ENCODE results near the gene RNF213. TPM values are rescaled to one million over a fixed set of nuclear protein-coding genes. Genes with fewer than 3 reads are reported as not detected.

RNF213 gene
- polyA plus RNA-seq (2012; ENCODE audit: insufficient read length, low read depth): 86.0 TPM

GRCh38 chr17:80260791-80261158 lies at the start of gene RNF213:
RNF213 (plus strand) TSS chr17:80260852; CDS start chr17:80263682, 2,830 bp downstream.
- TF ChIP-seq FOXP2 (optimal IDR thresholded peaks at IDR 0.05; ENCODE audit: borderline replicate concordance, extremely low read depth, extremely low read length, insufficient read depth) (no peak), SIN3A (IDR thresholded peaks at IDR 0.05; ENCODE audit: borderline replicate concordance, insufficient read depth, low read length) (no peak), POLR2AphosphoS5 (IDR thresholded peaks at IDR 0.05; ENCODE audit: low read depth, low read length) (no peak), TAF1 (IDR thresholded peaks at IDR 0.05; ENCODE audit: borderline replicate concordance, insufficient read depth, low read length) (no peak), REST (IDR thresholded peaks at IDR 0.05; ENCODE audit: insufficient read depth in 1 of 2, low read depth in 2 of 2, low read length in 2 of 2) (no peak)

- no peak for TF ChIP-seq POLR2AphosphoS5 (IDR thresholded peaks at IDR 0.05; ENCODE audit: low read depth, low read length)
Observed at GRCh38 chr17:80212109-80212508, 48.5 kb upstream of the RNF213 start.

GRCh38 chr17:80212511-80212910 lies 48.1 kb upstream of the RNF213 start:
- no peak for TF ChIP-seq FOXP2 (optimal IDR thresholded peaks at IDR 0.05; ENCODE audit: borderline replicate concordance, extremely low read depth, extremely low read length, insufficient read depth)
- no peak for TF ChIP-seq POLR2AphosphoS5 (IDR thresholded peaks at IDR 0.05; ENCODE audit: low read depth, low read length)
- TF ChIP-seq TAF1 (IDR thresholded peaks at IDR 0.05; ENCODE audit: borderline replicate concordance, insufficient read depth, low read length): no peak
- no peak for TF ChIP-seq REST (IDR thresholded peaks at IDR 0.05; ENCODE audit: insufficient read depth in 1 of 2, low read depth in 2 of 2, low read length in 2 of 2)
- no peak for TF ChIP-seq SIN3A (IDR thresholded peaks at IDR 0.05; ENCODE audit: borderline replicate concordance, insufficient read depth, low read length)

- no peak for TF ChIP-seq POLR2AphosphoS5 (IDR thresholded peaks at IDR 0.05; ENCODE audit: low read depth, low read length)
Observed at GRCh38 chr17:80212962-80213642, 47.5 kb upstream of the RNF213 start.

GRCh38 chr17:80213643-80213975 lies 47.0 kb upstream of the RNF213 start:
- TF ChIP-seq TAF1 (IDR thresholded peaks at IDR 0.05; ENCODE audit: borderline replicate concordance, insufficient read depth, low read length) (no peak), REST (IDR thresholded peaks at IDR 0.05; ENCODE audit: insufficient read depth in 1 of 2, low read depth in 2 of 2, low read length in 2 of 2) (no peak), POLR2AphosphoS5 (IDR thresholded peaks at IDR 0.05; ENCODE audit: low read depth, low read length) (no peak)

GRCh38 chr17:80214012-80214877 lies 46.4 kb upstream of the RNF213 start:
- TF ChIP-seq TAF1 (IDR thresholded peaks at IDR 0.05; ENCODE audit: borderline replicate concordance, insufficient read depth, low read length) (no peak), REST (IDR thresholded peaks at IDR 0.05; ENCODE audit: insufficient read depth in 1 of 2, low read depth in 2 of 2, low read length in 2 of 2) (no peak), SIN3A (IDR thresholded peaks at IDR 0.05; ENCODE audit: borderline replicate concordance, insufficient read depth, low read length) (no peak), FOXP2 (optimal IDR thresholded peaks at IDR 0.05; ENCODE audit: borderline replicate concordance, extremely low read depth, extremely low read length, insufficient read depth) (no peak), POLR2AphosphoS5 (IDR thresholded peaks at IDR 0.05; ENCODE audit: low read depth, low read length) (no peak)

Data from PFSK-1 (cell line).